Esophagus squamous epithelium (tissue), 5 donors: ENCODE data around the gene CXCL3. TPM values are rescaled to one million over a fixed set of nuclear protein-coding genes. Genes with fewer than 3 reads are reported as not detected.

ENCODE experiments used
- DNase-seq: peaks from one replicate; lab custom pipeline; 2025; lab: John Stamatoyannopoulos, UW
- H3K27ac ChIP-seq, 4 donors: fragments of 200-600 bp; sonication (generic); one replicate each; pipeline ENCODE4 v1.5.1; 2016 to 2019; ENCODE audit warnings: mild to moderate bottlenecking in 1 of 4
- H3K27me3 ChIP-seq, 4 donors: fragments of 200-600 bp; sonication (generic); 1 replicate in 3 of 4; 2 replicates in 1 of 4; pipeline versions ENCODE4 v1.5.1 to v1.6.0; 2017 to 2021; ENCODE audit warnings: antibody characterized with exemption in 1 of 4
- H3K36me3 ChIP-seq, 3 donors: fragments of 200-600 bp; sonication (generic); one replicate each; pipeline ENCODE4 v1.5.1; 2016 to 2019
- H3K4me1 ChIP-seq, 3 donors: fragments of 200-600 bp; sonication (generic); one replicate each; pipeline ENCODE4 v1.5.1; 2017 to 2019
- H3K4me3 ChIP-seq, 4 donors: fragments of 200-600 bp; sonication (generic); 1 replicate in 3 of 4; 2 replicates in 1 of 4; pipeline ENCODE4 v1.5.1; 2016 to 2019; ENCODE audit warnings: mild to moderate bottlenecking in 2 of 4, moderate library complexity in 1 of 4
- H3K9me3 ChIP-seq, 3 donors: fragments of 200-600 bp; sonication (generic); one replicate each; pipeline ENCODE4 v1.5.1; 2016 to 2019
- POLR2A ChIP-seq, 4 donors: fragments of 450-650 bp; IDR thresholded peaks; one replicate each; pipeline ENCODE4 v1.6.1; 2017; ENCODE audit warnings: antibody characterized with exemption in 4 of 4, mild to moderate bottlenecking in 4 of 4, moderate library complexity in 3 of 4
- WGBS, 2 donors: methylation state at CpG; one replicate each; pipeline ENCODE4 v1.1.5; 2018; 5-methylcytosine and 5-hydroxymethylcytosine counted together
- intact Hi-C: fragments of 100-400 bp; cut with DNase I; formaldehyde crosslinking; loops from one replicate; pipeline ENCODE4 v1.15.0; 2022
- total RNA-seq, 4 donors: library from RNA; depleted of rRNA; stranded (reverse); fragments of >200 nt; gene quantifications; one replicate each; pipeline ENCODE4 v1.1.0, GENCODE V29; 2016
- TF ChIP-seq, protein P1 (sequence below), 6 experiments: fragments of 450-650 bp in 4 of 6; fragments of 200-600 bp in 2 of 6; sonication (generic) in 2 of 6; IDR thresholded peaks; one replicate each; pipeline ENCODE4 v1.5.1; 2016 to 2019; ENCODE audit warnings: antibody characterized with exemption in 6 of 6, mild to moderate bottlenecking in 4 of 6, moderate library complexity in 4 of 6
- donor health status: DM: yes; HTN: yes; CAD: no.

Gene CXCL3
- total RNA-seq, 4 donors from 2014 or later: 3.2 TPM; not detected in 3

DNA sequence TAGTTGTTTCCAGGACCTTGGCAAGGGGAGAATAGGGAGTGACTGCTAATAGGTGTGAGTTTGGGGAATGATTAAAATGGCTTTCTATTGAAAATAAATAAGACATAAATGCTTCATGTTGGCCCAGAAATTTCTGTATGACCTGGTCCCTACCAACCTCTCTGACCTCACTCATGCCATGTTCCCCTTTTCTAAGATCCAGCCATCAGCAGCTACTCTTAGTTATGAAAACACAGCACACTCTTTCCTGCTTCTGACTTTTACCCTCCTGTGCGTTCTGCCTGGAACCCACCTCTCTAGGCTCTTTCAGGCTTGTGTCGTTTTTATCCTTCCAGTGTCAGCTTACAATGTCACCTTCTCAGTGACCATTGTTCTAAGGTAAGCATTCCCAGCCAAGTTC, 25.2 kb downstream of the CXCL3 start:
- Histone ChIP-seq H3K27ac (no peak overlapping the region), H3K4me1 (no peaks in the 10 kb centered on the region)
- WGBS, 2 donors: 53 to 63% methylated on average over 2 of the region's 2 CpGs

DNA sequence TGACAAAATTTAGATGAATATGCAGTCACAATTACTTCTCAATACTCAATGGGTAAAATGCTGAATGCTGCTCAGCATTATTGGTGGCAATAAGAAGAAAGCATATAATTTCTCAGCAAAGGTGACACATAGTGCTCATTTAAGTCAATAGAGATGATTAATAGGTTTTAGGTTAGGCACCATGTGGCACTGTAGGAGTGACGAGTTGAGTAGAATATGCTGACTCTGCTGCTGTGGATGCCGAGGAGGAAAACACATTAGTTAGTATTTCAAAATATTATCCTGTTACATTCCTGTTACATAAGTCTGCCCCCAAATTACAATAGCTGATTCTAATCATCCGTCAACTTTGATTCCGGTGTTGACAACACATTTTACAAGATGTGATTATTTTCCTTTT, 26.4 kb downstream of the CXCL3 start:
- intact Hi-C loops: no loop called here
- no peaks in the 10 kb centered on the region for H3K9me3 ChIP-seq
- no peaks in the 10 kb centered on the region for H3K36me3 ChIP-seq
- no peaks in the 10 kb centered on the region for H3K27me3 ChIP-seq
- no peaks in the 10 kb centered on the region for H3K4me1 ChIP-seq
- H3K4me3 ChIP-seq: no peak overlapping the region
- TF ChIP-seq, protein P1, sequence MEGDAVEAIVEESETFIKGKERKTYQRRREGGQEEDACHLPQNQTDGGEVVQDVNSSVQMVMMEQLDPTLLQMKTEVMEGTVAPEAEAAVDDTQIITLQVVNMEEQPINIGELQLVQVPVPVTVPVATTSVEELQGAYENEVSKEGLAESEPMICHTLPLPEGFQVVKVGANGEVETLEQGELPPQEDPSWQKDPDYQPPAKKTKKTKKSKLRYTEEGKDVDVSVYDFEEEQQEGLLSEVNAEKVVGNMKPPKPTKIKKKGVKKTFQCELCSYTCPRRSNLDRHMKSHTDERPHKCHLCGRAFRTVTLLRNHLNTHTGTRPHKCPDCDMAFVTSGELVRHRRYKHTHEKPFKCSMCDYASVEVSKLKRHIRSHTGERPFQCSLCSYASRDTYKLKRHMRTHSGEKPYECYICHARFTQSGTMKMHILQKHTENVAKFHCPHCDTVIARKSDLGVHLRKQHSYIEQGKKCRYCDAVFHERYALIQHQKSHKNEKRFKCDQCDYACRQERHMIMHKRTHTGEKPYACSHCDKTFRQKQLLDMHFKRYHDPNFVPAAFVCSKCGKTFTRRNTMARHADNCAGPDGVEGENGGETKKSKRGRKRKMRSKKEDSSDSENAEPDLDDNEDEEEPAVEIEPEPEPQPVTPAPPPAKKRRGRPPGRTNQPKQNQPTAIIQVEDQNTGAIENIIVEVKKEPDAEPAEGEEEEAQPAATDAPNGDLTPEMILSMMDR (IDR thresholded peaks at IDR 0.05): no peak
- no peak for TF ChIP-seq POLR2A (IDR thresholded peaks at IDR 0.05)
- no peak overlapping the region for H3K27ac ChIP-seq
- no peak for DNase-seq
- whole genome bisulfite sequencing, 2 donors: 66 to 72% methylated on average over 4 of the region's 4 CpGs

More for the DNA sequence above, 25.2 kb downstream of the CXCL3 start:
- intact Hi-C loops: no loop called here
- no peaks in the 10 kb centered on the region for H3K9me3 ChIP-seq
- no peaks in the 10 kb centered on the region for H3K27me3 ChIP-seq
- no peaks in the 10 kb centered on the region for H3K36me3 ChIP-seq
- TF ChIP-seq POLR2A (IDR thresholded peaks at IDR 0.05): no peak
- H3K4me3 ChIP-seq: no peak overlapping the region
- DNase-seq: no peak

DNA sequence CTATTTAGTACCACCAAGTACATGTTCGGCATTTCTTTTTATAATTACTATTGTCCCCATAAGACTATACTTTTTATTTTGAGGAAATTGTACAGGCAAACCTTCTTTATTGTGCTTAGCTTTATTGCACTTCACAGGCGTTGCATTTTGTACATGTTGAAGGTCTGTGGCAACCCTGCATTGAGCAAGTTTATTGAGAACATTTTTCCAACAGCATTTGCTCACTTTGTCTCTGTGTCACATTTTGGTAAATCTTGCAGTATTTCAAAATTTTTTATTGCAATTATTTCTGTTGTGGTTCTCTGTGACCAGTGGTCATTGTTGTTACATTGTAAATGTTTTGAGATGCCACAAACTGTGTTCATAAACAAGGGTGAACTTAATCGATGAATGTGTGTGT, 29.2 kb downstream of the CXCL3 start:
- no peak for DNase-seq
- Histone ChIP-seq H3K27ac (no peak overlapping the region), H3K4me1 (no peaks in the 10 kb centered on the region), H3K9me3 (no peaks in the 10 kb centered on the region), H3K4me3 (no peak overlapping the region), H3K27me3 (no peaks in the 10 kb centered on the region), H3K36me3 (no peaks in the 10 kb centered on the region)
- WGBS, 2 donors: 81 to 84% methylated on average over 3 of the region's 3 CpGs
- intact Hi-C loops: no loop called here
- TF ChIP-seq POLR2A (IDR thresholded peaks at IDR 0.05): no peak
- TF ChIP-seq, protein P1 (IDR thresholded peaks at IDR 0.05): no peak

DNA sequence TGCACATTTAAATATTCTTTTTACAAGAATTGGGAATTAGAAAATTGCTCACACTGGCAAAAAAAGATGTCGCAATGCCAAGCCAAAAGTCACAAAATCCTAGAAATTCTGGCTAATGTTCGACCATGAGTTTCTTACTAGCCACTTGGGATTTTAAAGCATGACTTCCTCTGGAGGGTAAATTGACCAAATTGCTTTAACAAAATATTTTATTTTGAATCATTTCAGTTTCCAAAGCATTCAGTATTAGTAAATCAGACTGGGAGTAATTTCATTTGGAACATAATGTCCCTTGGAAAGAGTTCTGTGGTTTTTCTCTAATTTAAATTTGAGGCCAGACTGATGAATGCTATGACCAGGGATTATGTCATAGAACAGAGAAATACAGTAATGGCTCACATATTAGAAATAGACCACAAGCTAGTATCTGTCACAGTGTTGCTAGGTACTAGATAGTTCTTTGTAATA, 32.4 kb downstream of the CXCL3 start:
- Histone ChIP-seq H3K27me3 (no peaks in the 10 kb centered on the region), H3K4me3 (no peak overlapping the region), H3K9me3 (no peaks in the 10 kb centered on the region), H3K4me1 (no peaks in the 10 kb centered on the region), H3K27ac (no peak overlapping the region), H3K36me3 (no peaks in the 10 kb centered on the region)
- no peak for DNase-seq
- TF ChIP-seq, protein P1 (IDR thresholded peaks at IDR 0.05): no peak
- TF ChIP-seq POLR2A (IDR thresholded peaks at IDR 0.05): no peak
- intact Hi-C loops: no loop called here
- 59 to 60% methylated on average over 2 of the region's 2 CpGs for WGBS, 2 donors

DNA sequence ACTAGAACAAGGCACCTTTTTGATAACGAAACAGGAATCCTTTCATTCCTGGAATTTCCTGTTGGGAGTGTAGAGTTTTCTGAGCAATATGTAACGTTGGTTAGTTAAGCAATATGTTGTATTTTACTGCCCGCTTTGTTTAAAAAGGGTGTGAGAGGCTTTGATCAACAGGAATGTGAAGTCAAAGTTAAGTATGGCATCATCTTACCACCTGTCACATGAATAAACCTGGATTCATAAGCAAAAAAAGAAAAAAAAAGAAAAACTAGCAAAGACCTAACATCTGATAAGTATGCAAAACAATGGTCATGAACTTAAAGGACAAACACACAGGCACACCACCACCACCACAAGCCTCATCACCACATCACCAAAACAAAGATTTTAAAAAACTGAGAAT, 33.0 kb downstream of the CXCL3 start:
- H3K27ac ChIP-seq: no peak overlapping the region
- 13 to 25% methylated on average over 3 of the region's 3 CpGs for WGBS, 2 donors
- H3K4me1 ChIP-seq: no peaks in the 10 kb centered on the region
- H3K4me3 ChIP-seq: no peak overlapping the region
- no peak for DNase-seq
- TF ChIP-seq, protein P1 (IDR thresholded peaks at IDR 0.05): no peak
- TF ChIP-seq POLR2A (IDR thresholded peaks at IDR 0.05): no peak
- H3K9me3 ChIP-seq: no peaks in the 10 kb centered on the region
- no peaks in the 10 kb centered on the region for H3K36me3 ChIP-seq
- H3K27me3 ChIP-seq: no peaks in the 10 kb centered on the region
- intact Hi-C loops: no loop called here

DNA sequence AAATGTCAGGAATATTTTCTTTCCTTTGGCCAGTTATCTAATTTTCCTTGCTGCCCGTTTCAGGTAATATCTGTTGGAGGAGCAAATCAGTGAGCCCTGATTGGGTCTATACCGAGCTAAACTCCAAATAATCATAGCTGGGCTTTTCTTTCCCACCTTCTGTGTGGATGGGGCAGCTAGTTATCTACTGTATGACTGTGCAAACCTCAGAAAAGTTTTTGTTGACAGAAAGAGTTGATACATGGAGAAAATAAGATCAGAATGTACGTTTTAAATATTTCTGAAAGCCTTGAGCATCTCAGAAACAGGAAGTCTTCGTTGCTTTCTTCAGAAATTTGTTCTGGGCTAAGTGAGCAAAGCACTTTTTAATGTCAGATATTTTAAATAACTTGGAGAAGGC, 33.8 kb downstream of the CXCL3 start:
- WGBS, 2 donors: 54 to 59% methylated on average over 4 of the region's 4 CpGs
- TF ChIP-seq, protein P1 (IDR thresholded peaks at IDR 0.05): no peak
- TF ChIP-seq POLR2A (IDR thresholded peaks at IDR 0.05): no peak
- no peaks in the 10 kb centered on the region for H3K36me3 ChIP-seq
- intact Hi-C loops: no loop called here
- no peak overlapping the region for H3K4me3 ChIP-seq
- DNase-seq: no peak
- H3K27me3 ChIP-seq: peaks cover 0 to 2% (median 0%) of the 10 kb centered on the region in 4 donors
- H3K9me3 ChIP-seq: no peaks in the 10 kb centered on the region
- H3K4me1 ChIP-seq: no peaks in the 10 kb centered on the region
- H3K27ac ChIP-seq: no peak overlapping the region
